Uterus (tissue), 4 donors: ENCODE results near the gene UNCX. TPM values are rescaled to one million over a fixed set of nuclear protein-coding genes. Genes with fewer than 3 reads are reported as not detected.
"Not testable (repeated sequence)": the region's sequence is repeated elsewhere in the genome, so short reads cannot be mapped to it uniquely, and the experiment has no call there.

Source experiments
- DNase-seq, 2 donors: peaks; one replicate each; pipeline ENCODE4 v3.0.0-alpha.2; 2019 to 2020
- H3K27ac ChIP-seq, 2 donors: fragments of 200-600 bp; sonication (generic); 1 replicate in 1 of 2; 2 replicates in 1 of 2; pipeline ENCODE4 v1.5.1; 2016 to 2018
- H3K27me3 ChIP-seq, 2 donors: fragments of 200-600 bp; sonication (generic); one replicate each; pipeline ENCODE4 v1.5.1; 2018 to 2019; ENCODE audit warnings: control low read depth in 1 of 2
- H3K36me3 ChIP-seq, 2 donors: fragments of 200-600 bp; sonication (generic); one replicate each; pipeline ENCODE4 v1.5.1; 2019; ENCODE audit warnings: control low read depth in 1 of 2
- H3K4me1 ChIP-seq, 2 donors: fragments of 200-600 bp; sonication (generic); one replicate each; pipeline ENCODE4 v1.5.1; 2018 to 2019; ENCODE audit warnings: control low read depth in 1 of 2
- H3K4me3 ChIP-seq, 2 donors: fragments of 200-600 bp; sonication (generic); 1 replicate in 1 of 2; 2 replicates in 1 of 2; pipeline ENCODE4 v1.5.1; 2018 to 2019; ENCODE audit warnings: mild to moderate bottlenecking in 1 of 2
- H3K9me3 ChIP-seq, 2 donors: fragments of 200-600 bp; sonication (generic); one replicate each; pipeline ENCODE4 v1.5.1; 2019; ENCODE audit warnings: control low read depth in 1 of 2
- POLR2A ChIP-seq, 2 donors: fragments of 450-650 bp; IDR thresholded peaks; one replicate each; pipeline ENCODE4 v1.6.1; 2016; ENCODE audit warnings: antibody characterized with exemption in 2 of 2, mild to moderate bottlenecking in 1 of 2, moderate library complexity in 1 of 2
- intact Hi-C: fragments of 100-400 bp; cut with DNase I; formaldehyde crosslinking; loops from one replicate; pipeline ENCODE4 v1.15.1; 2023; ENCODE audit warnings: low total_unique reads
- total RNA-seq, 4 donors: library from RNA; depleted of rRNA in 3 of 4; stranded (reverse); fragments of >200 nt in 3 of 4; gene quantifications; one replicate each; pipeline versions ENCODE4 v1.1.0 to v1.2.4, GENCODE V29; 2014 to 2023
- TF ChIP-seq, protein P1 (sequence below), 4 experiments: fragments of 200-600 bp in 2 of 4; fragments of 450-650 bp in 2 of 4; sonication (generic) in 2 of 4; IDR thresholded peaks; one replicate each; pipeline ENCODE4 v1.5.1; 2016 to 2019; ENCODE audit warnings: antibody characterized with exemption in 4 of 4, mild to moderate bottlenecking in 2 of 4, moderate library complexity in 1 of 4
- donor health status: DM: yes; HTN: yes; CAD: no.

UNCX gene
- total RNA-seq, 4 donors from 2014 or later: not detected

DNA sequence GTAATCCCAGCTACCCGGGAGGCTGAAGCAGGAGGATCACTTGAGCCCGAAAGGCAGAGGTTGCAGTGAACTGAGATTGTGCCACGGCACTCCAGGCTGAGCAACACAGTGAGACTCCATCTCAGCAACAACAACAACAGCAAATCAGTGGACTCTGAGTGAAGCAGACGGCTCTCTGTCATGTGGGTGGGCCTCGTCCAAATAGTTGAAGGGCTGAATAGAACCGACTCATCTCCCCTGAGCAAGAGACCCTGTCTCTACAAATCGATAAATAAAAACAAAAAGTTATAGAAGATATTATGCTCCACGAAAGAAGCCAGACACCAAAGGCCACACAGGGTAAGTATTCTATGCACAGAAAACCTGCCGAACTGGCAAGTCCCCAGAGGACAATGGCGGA is 45.9 kb downstream of the UNCX start:
- TF ChIP-seq, protein P1, sequence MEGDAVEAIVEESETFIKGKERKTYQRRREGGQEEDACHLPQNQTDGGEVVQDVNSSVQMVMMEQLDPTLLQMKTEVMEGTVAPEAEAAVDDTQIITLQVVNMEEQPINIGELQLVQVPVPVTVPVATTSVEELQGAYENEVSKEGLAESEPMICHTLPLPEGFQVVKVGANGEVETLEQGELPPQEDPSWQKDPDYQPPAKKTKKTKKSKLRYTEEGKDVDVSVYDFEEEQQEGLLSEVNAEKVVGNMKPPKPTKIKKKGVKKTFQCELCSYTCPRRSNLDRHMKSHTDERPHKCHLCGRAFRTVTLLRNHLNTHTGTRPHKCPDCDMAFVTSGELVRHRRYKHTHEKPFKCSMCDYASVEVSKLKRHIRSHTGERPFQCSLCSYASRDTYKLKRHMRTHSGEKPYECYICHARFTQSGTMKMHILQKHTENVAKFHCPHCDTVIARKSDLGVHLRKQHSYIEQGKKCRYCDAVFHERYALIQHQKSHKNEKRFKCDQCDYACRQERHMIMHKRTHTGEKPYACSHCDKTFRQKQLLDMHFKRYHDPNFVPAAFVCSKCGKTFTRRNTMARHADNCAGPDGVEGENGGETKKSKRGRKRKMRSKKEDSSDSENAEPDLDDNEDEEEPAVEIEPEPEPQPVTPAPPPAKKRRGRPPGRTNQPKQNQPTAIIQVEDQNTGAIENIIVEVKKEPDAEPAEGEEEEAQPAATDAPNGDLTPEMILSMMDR (IDR thresholded peaks at IDR 0.05): no peak
- no peak for TF ChIP-seq POLR2A (IDR thresholded peaks at IDR 0.05)
- no peak for DNase-seq
- Histone ChIP-seq H3K9me3 (no peaks in the 10 kb centered on the region), H3K27ac (no peak overlapping the region), H3K27me3 (peaks cover 0 to 11% of the 10 kb centered on the region in 2 donors), H3K4me1 (no peaks in the 10 kb centered on the region), H3K36me3 (no peaks in the 10 kb centered on the region), H3K4me3 (no peak overlapping the region)
- intact Hi-C loops: no loop called here

DNA sequence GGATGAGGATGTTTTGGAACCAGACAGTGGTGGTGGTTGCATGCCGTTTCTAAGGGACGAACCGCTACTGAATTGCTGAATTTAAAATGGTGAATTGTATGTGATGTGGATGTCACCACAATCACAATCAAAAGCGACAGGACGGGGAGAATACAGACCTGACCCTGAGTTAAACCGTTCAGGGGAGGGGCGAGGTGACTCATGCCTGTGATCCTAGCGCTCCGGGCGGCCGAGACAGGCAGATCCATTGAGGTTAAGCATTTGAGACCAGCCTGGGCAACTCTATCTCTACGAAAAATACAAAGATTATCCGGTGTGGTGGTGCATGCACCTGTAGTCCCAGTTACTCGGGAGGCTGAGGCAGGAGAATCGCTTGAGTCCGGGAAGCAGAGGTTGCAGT is 46.4 kb downstream of the UNCX start:
- Histone ChIP-seq H3K36me3 (no peaks in the 10 kb centered on the region), H3K9me3 (no peaks in the 10 kb centered on the region), H3K27ac (no peak overlapping the region), H3K27me3 (peaks cover 0 to 11% of the 10 kb centered on the region in 2 donors), H3K4me1 (no peaks in the 10 kb centered on the region), H3K4me3 (no peak overlapping the region)
- TF ChIP-seq, protein P1 (IDR thresholded peaks at IDR 0.05): no peak
- TF ChIP-seq POLR2A (IDR thresholded peaks at IDR 0.05): no peak
- DNase-seq: no peak
- intact Hi-C loops: no loop called here

DNA sequence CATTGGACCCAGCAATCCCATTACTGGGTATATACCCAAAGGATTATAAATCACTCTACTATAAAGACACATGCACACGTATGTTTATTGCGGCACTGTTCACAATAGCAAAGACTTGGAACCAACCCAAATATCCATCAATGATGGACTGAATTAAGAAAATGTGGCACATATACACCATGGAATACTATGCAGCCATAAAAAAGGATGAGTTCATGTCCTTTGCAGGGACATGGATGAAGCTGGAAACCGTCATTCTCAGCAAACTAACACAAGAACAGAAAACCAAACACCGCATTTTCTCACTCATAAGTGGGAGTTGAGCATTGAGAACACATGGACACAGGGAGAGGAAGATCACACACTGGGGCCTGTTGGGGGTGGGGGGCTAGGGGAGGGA is 47.2 kb downstream of the UNCX start:
- H3K27ac ChIP-seq, DNase-seq, H3K36me3 ChIP-seq, H3K4me3 ChIP-seq, H3K9me3 ChIP-seq, H3K4me1 ChIP-seq, intact Hi-C loops: not testable (repeated sequence)
- H3K27me3 ChIP-seq: peaks cover 0 to 11% of the 10 kb centered on the region in 2 donors

DNA sequence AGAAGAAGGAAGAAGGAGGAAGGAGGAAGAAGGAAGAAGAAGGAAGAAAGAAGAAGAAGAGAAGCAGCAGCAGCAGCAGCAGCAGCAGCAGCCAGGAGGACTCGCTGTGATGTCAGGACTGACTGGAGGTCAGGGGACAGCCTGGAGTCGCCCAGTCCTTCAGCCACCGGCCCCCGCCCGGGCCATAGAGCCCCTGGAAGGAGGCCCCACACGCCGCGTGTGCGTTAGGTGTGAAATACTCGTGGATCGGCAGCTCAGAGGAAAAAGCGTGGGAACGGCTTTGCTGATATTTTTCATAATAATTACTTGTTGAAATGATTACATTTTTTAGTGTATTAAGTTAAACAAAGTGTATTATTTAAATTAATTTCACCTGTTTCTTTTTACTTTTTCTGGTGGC is 48.4 kb downstream of the UNCX start:
- peaks cover 0 to 10% of the 10 kb centered on the region in 2 donors for H3K27me3 ChIP-seq
- no peaks in the 10 kb centered on the region for H3K4me1 ChIP-seq

DNA sequence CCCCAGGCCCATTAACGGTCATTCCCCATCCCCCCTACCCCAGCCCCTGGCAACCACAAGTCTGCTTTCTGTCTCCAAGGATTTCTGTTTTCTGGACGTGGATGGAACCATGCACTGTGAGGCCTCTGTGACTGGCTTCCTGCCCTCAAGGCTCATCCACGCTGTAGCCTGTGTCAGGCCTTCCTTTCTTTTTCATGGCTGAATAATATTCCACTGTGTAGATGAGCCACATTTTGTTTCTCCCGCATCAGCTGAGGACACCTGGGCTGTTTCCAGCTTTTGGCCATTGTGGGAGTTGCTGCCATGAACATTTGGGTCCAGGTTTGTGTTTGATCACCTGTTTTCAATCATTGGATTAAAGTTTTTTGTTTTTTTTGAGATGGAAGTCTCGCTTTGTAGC is 50.0 kb downstream of the UNCX start:
- Histone ChIP-seq H3K4me1 (no peaks in the 10 kb centered on the region), H3K27ac (no peak overlapping the region), H3K9me3 (no peaks in the 10 kb centered on the region), H3K4me3 (no peak overlapping the region), H3K27me3 (peaks cover 0 to 4% of the 10 kb centered on the region in 2 donors), H3K36me3 (no peaks in the 10 kb centered on the region)
- intact Hi-C loops: no loop called here
- TF ChIP-seq POLR2A (IDR thresholded peaks at IDR 0.05): no peak
- TF ChIP-seq, protein P1 (IDR thresholded peaks at IDR 0.05): no peak
- no peak for DNase-seq

More for the DNA sequence above, 48.4 kb downstream of the UNCX start:
- H3K27ac ChIP-seq: no peak overlapping the region
- intact Hi-C loops: no loop called here
- H3K36me3 ChIP-seq: no peaks in the 10 kb centered on the region
- DNase-seq: no peak
- no peaks in the 10 kb centered on the region for H3K9me3 ChIP-seq
- TF ChIP-seq, protein P1 (IDR thresholded peaks at IDR 0.05): no peak
- TF ChIP-seq POLR2A (IDR thresholded peaks at IDR 0.05): no peak
- H3K4me3 ChIP-seq: no peak overlapping the region

DNA sequence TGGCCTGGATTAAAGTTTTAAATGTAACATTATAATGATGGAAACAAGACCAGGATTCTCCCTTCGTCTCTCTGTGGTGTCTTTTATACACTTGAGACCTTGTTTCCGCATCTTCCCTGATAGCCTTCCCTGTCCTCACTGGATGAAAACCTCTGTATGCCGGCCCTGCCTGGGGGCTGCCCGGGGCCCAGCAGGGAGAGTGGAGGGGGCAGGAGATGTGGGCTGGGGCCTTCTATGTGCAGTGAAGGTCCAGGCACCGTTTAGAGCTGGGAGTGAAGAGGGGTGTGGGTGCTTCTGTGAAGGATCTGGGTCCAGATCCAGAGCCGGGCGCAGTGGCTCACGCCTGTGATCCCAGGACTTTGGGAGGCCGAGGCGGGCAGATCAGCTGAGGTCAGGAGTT is 50.7 kb downstream of the UNCX start:
- intact Hi-C loops: no loop called here
- TF ChIP-seq, protein P1 (IDR thresholded peaks at IDR 0.05): no peak
- no peak for TF ChIP-seq POLR2A (IDR thresholded peaks at IDR 0.05)
- no peaks in the 10 kb centered on the region for H3K9me3 ChIP-seq
- H3K4me1 ChIP-seq: no peaks in the 10 kb centered on the region
- H3K36me3 ChIP-seq: no peaks in the 10 kb centered on the region
- no peak overlapping the region for H3K27ac ChIP-seq
- no peak overlapping the region for H3K4me3 ChIP-seq
- no peak for DNase-seq
- H3K27me3 ChIP-seq: peaks cover 0 to under 1% of the 10 kb centered on the region in 2 donors
